ENCODE data around the gene PLEK. TPM values are rescaled to one million over a fixed set of nuclear protein-coding genes. Genes with fewer than 3 reads are reported as not detected.
"Not testable (repeated sequence)": the region's sequence is repeated elsewhere in the genome, so short reads cannot be mapped to it uniquely, and the experiment has no call there.

The PLEK gene
- total RNA-seq, 4 donors from 2014 or later = 3.4 to 12.0 (median 7.9) TPM

DNA sequence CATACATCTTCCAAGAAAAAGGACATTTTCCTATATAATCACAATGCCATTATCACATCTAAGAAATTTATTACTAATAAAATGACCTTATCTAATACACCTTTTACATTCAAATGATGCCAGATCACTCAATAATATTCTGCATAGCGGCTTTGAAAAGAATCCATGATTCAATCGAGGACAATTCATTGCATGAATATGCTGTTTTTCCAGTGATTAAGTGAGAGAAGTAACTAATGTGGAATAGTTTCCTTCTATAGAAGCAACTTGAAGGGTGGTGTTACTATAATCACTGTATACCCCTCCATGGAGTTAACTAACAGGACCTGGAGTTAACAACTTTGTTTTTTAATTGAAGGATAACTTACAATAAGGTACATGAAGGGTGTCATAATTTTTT, 9.1 kb downstream of the PLEK start:
- no peak overlapping the region for H3K4me3 ChIP-seq (replicated peaks in 1 of 3)
- no peaks in the 10 kb centered on the region for H3K27me3 ChIP-seq
- DNase-seq = no peak
- intact Hi-C loops (cut with DNase I) = no loop called here
- TF ChIP-seq POLR2A (IDR thresholded peaks at IDR 0.05) = no peak
- TF ChIP-seq, protein P1, sequence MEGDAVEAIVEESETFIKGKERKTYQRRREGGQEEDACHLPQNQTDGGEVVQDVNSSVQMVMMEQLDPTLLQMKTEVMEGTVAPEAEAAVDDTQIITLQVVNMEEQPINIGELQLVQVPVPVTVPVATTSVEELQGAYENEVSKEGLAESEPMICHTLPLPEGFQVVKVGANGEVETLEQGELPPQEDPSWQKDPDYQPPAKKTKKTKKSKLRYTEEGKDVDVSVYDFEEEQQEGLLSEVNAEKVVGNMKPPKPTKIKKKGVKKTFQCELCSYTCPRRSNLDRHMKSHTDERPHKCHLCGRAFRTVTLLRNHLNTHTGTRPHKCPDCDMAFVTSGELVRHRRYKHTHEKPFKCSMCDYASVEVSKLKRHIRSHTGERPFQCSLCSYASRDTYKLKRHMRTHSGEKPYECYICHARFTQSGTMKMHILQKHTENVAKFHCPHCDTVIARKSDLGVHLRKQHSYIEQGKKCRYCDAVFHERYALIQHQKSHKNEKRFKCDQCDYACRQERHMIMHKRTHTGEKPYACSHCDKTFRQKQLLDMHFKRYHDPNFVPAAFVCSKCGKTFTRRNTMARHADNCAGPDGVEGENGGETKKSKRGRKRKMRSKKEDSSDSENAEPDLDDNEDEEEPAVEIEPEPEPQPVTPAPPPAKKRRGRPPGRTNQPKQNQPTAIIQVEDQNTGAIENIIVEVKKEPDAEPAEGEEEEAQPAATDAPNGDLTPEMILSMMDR (IDR thresholded peaks at IDR 0.05) = no peak
- no peaks in the 10 kb centered on the region for H3K9me3 ChIP-seq
- H3K27ac ChIP-seq = no peak overlapping the region
- no peaks in the 10 kb centered on the region for H3K4me1 ChIP-seq
- no peaks in the 10 kb centered on the region for H3K36me3 ChIP-seq
- WGBS, 2 donors = 93 to 94% methylated on average over 2 of the region's 2 CpGs

DNA sequence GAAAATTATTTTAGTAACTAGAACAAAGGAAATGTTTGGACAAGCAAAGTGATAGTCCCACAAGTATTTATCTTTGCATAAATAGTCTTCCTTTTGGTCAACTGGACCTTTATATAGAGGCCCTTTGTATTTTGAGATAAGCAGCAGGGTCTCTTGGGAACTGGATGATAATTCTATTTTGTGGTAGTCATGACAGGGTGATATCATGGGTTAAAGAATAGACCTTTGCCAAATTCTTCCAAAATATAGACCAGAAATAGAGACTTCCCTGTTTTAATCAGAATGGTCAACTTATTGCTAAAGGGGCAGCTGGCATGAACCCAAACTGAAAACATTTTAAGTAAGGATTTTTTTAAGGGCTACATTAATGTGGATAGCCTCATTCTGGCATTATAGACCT, 10.5 kb downstream of the PLEK start:
- Histone ChIP-seq H3K4me3 (replicated peaks in 1 of 3) (no peak overlapping the region), H3K4me1 (no peaks in the 10 kb centered on the region), H3K9me3 (no peaks in the 10 kb centered on the region), H3K36me3 (no peaks in the 10 kb centered on the region), H3K27me3 (no peaks in the 10 kb centered on the region), H3K27ac (no peak overlapping the region)
- TF ChIP-seq, protein P1 (IDR thresholded peaks at IDR 0.05) = no peak
- TF ChIP-seq POLR2A (IDR thresholded peaks at IDR 0.05) = no peak
- intact Hi-C loops (cut with DNase I) = no loop called here
- no peak for DNase-seq

DNA sequence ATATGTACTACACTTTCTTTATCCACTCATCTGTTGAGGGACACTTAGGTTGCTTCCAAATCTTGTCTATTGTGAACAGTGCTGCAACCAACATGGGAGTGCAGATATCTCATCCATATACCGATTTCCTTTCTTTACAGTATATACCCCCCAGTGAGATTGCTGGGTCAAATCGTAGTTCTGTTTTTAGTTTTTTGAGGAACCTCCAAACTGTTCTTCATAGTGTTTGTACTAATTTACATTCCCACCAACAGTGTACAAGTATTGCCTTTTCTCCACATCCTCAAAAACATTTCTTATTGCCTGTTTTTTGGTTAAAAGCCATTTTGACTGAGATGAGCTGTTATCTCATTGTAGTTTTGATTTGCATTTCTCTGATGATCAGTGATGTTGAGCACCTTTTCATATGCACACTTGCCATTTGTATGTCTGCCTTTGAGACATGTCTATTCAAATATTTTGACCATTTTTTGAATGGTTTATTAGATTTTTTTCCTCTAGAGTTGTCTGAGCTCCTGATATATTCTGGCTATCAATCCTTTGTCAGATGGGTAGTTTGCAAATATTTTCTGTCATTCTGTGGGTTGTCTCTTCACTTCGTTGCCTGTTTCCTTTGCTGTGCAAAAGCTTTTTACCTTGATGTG, 12.2 kb downstream of the PLEK start:
- no peak overlapping the region for H3K4me3 ChIP-seq (replicated peaks in 1 of 3)
- H3K27ac ChIP-seq = no peak overlapping the region
- intact Hi-C loops (cut with DNase I) = no loop called here
- H3K36me3 ChIP-seq = no peaks in the 10 kb centered on the region
- DNase-seq = no peak
- no peaks in the 10 kb centered on the region for H3K9me3 ChIP-seq
- 85 to 95% methylated on average over 3 of the region's 3 CpGs for WGBS, 2 donors
- H3K27me3 ChIP-seq = no peaks in the 10 kb centered on the region
- TF ChIP-seq, protein P1 (IDR thresholded peaks at IDR 0.05) = no peak
- TF ChIP-seq POLR2A (IDR thresholded peaks at IDR 0.05) = no peak
- H3K4me1 ChIP-seq = no peaks in the 10 kb centered on the region

DNA sequence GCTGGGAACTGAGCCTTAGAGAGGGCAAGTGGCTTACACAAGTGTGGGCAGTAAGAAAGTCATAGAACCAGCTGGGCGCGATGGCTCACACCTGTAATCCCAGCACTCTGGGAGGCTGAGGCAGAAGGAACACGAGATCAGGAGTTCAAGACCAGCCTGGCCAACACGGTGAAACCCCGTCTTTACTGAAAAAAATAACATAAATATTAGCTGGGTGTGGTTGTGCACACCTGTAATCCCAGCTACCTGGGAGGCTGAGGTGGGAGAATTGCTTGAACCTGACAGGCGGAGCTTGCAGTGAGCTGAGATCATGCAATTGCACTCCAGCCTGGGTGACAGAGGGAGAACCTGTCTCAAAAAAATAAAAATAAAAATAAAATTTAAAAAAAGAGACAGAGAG, 13.7 kb downstream of the PLEK start:
- H3K27ac ChIP-seq; H3K27me3 ChIP-seq; DNase-seq; H3K4me1 ChIP-seq; H3K9me3 ChIP-seq; H3K4me3 ChIP-seq (replicated peaks in 1 of 3); intact Hi-C loops (cut with DNase I); H3K36me3 ChIP-seq: not testable (repeated sequence)
- WGBS, 2 donors = 83 to 86% methylated on average over 6 of the region's 6 CpGs

DNA sequence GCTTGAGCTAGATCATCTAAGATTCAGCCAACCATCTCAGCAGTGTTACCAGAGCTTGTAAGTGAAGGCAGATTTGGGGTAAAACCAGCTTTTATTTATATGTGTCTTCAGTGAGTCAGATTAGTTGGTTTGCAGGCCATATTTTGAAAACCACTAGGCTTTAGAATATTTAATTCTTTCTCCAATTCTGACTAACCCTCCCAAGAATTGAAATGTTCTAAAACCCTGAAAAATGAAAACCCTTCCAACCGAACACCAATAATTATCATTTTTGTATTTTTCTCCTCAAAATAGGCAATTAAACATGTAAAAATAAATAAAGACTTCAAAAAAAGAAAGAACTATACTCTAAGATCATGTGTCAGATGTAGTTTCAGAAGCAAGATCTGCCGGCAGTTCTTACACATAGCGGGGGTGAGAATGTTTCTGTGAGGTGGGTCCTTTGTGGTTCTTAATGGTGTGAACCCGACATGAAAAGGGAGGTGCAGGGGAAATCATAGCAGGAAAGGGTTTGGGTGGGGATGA, 14.2 kb downstream of the PLEK start:
- TF ChIP-seq, protein P1 (IDR thresholded peaks at IDR 0.05) = no peak
- no peak for TF ChIP-seq POLR2A (IDR thresholded peaks at IDR 0.05)
- H3K9me3 ChIP-seq = no peaks in the 10 kb centered on the region
- no peaks in the 10 kb centered on the region for H3K4me1 ChIP-seq
- no peak overlapping the region for H3K27ac ChIP-seq
- H3K4me3 ChIP-seq (replicated peaks in 1 of 3) = no peak overlapping the region
- 75 to 82% methylated on average over 4 of the region's 4 CpGs for WGBS, 2 donors
- H3K27me3 ChIP-seq = no peaks in the 10 kb centered on the region
- H3K36me3 ChIP-seq = no peaks in the 10 kb centered on the region
- intact Hi-C loops (cut with DNase I) = no loop called here
- DNase-seq = no peak
